ENCODE data around the gene PARVG.

PARVG gene

GRCh38 chr22:44196731-44197131, 16.0 kb downstream of the PARVG start:
- Histone ChIP-seq H3K27ac (no peak overlapping the region), H3K9me3 (no peaks in the 10 kb centered on the region), H3K27me3 (no peaks in the 10 kb centered on the region), H3K4me3 (ENCODE audit: low read depth in 1 of 2, low read length in 1 of 2) (no peak overlapping the region), H3K36me3 (peaks cover 97% of the 10 kb centered on the region), H3K4me1 (ENCODE audit: control insufficient read depth in 1 of 2, insufficient read depth in 1 of 2, low read depth in 1 of 2, low read length in 1 of 2) (peaks cover 22 to 25% of the 10 kb centered on the region in 2 experiments)
- no peak for TF ChIP-seq CTCF (IDR thresholded peaks at IDR 0.05)

DNA sequence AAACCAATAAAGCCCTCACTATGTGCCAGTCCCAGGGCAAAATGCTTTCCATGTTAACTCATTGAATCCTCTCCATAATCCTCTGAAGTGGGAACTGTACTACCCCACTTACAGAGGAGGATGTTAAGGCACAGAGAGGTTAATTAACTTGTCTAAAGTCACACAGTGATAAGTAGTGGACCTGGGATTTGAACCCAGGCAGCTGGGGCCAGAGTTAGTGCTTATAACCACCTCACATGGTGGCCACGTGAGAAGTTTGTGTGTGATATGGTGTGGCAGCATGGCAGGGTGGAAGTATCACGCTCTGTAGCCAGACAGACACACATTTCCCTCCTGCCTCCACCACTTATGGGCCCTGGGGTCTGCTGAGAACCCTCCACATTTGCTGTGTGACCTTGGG, 16.5 kb downstream of the PARVG start:
- TF ChIP-seq CTCF (IDR thresholded peaks at IDR 0.05), result no peak
- no peaks in the 10 kb centered on the region for H3K27me3 ChIP-seq
- H3K9me3 ChIP-seq, result no peaks in the 10 kb centered on the region
- H3K27ac ChIP-seq, result no peak overlapping the region
- H3K4me3 ChIP-seq (ENCODE audit: low read depth in 1 of 2, low read length in 1 of 2), result no peak overlapping the region
- peaks cover 17 to 20% of the 10 kb centered on the region in 2 experiments for H3K4me1 ChIP-seq (ENCODE audit: control insufficient read depth in 1 of 2, insufficient read depth in 1 of 2, low read depth in 1 of 2, low read length in 1 of 2)
- H3K36me3 ChIP-seq, result peaks cover 97% of the 10 kb centered on the region

GRCh38 chr22:44199164-44199563, 18.4 kb downstream of the PARVG start:
- Histone ChIP-seq H3K36me3 (peaks cover 100% of the 10 kb centered on the region), H3K4me3 (ENCODE audit: low read depth in 1 of 2, low read length in 1 of 2) (no peak overlapping the region), H3K27me3 (no peaks in the 10 kb centered on the region), H3K4me1 (ENCODE audit: control insufficient read depth in 1 of 2, insufficient read depth in 1 of 2, low read depth in 1 of 2, low read length in 1 of 2) (peaks cover 0 to 3% of the 10 kb centered on the region in 2 experiments), H3K27ac (no peak overlapping the region), H3K9me3 (no peaks in the 10 kb centered on the region)
- TF ChIP-seq CTCF (IDR thresholded peaks at IDR 0.05), result no peak

DNA sequence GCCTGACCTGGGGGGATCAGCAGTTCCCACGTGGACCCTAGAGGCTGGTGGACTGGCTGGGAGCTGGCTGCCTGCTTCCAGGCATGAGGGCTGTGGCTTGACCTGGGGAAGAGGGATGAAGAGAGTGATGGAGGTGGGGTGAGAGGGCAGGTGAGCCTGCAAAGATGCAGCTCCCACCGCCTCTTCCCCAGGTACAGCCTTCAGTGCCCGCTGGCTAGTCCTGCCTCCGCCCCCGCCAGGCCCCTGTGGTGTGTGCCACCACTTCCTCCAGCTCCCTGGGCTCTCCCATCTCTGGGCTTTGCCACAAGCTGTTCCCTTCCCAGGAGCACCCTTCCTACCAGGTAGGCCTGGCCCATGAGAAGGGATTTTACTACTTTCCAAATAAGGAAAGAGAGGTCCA, 19.1 kb downstream of the PARVG start:
- no peaks in the 10 kb centered on the region for H3K27me3 ChIP-seq
- no peak overlapping the region for H3K27ac ChIP-seq
- H3K9me3 ChIP-seq, result no peaks in the 10 kb centered on the region
- TF ChIP-seq CTCF (IDR thresholded peaks at IDR 0.05), result no peak
- peaks cover 100% of the 10 kb centered on the region for H3K36me3 ChIP-seq
- peaks cover 0 to 3% of the 10 kb centered on the region in 2 experiments for H3K4me1 ChIP-seq (ENCODE audit: control insufficient read depth in 1 of 2, insufficient read depth in 1 of 2, low read depth in 1 of 2, low read length in 1 of 2)
- H3K4me3 ChIP-seq (ENCODE audit: low read depth in 1 of 2, low read length in 1 of 2), result no peak overlapping the region

DNA sequence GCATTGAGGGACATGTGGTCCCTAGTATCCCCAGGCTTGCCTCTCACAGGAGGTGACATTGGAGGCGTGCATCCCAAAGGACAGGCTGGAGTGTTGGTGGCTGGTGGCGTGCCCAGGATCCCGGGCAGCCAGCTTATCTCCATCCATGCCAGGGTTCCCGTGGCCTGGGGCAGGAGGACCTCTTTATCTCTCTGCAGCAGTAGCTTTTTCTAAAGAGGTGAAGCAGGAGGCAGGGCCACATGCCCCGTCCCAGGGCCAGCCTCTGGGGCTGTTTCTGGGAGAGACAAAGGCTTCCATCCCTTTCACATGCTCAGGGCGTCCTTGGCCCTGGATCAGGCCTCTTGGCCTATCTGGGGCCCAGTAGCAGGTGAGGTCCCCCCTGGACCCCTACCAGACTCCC, 19.7 kb downstream of the PARVG start:
- TF ChIP-seq CTCF (IDR thresholded peaks at IDR 0.05), result no peak
- H3K4me1 ChIP-seq (ENCODE audit: control insufficient read depth in 1 of 2, insufficient read depth in 1 of 2, low read depth in 1 of 2, low read length in 1 of 2), result peaks cover 0 to 3% of the 10 kb centered on the region in 2 experiments
- peaks cover 100% of the 10 kb centered on the region for H3K36me3 ChIP-seq
- H3K27me3 ChIP-seq, result no peaks in the 10 kb centered on the region
- no peak overlapping the region for H3K4me3 ChIP-seq (ENCODE audit: low read depth in 1 of 2, low read length in 1 of 2)
- H3K27ac ChIP-seq, result no peak overlapping the region
- H3K9me3 ChIP-seq, result no peaks in the 10 kb centered on the region
